B cell (primary cell): ENCODE data around the gene ORC5. TPM values are rescaled to one million over a fixed set of nuclear protein-coding genes. Genes with fewer than 3 reads are reported as not detected.

Experiments used
- ATAC-seq: fragments of 200-7000 bp; cut with Tn5 transposase; one replicate; pipeline ENCODE4 v1.10.0; 2021; ENCODE audit warnings: low read depth, mild to moderate bottlenecking, moderate number of reproducible peaks, moderate library complexity
- CTCF ChIA-PET: fragments of 350-600 bp; sonication (Branson Sonifier 250); formaldehyde crosslinking; loops from one replicate; lab custom pipeline; 2021; ENCODE audit warnings: antibody characterized with exemption, inconsistent platforms; lab: Charles Lee
- POLR2A ChIA-PET: fragments of 350-600 bp; sonication (Branson Sonifier 250); formaldehyde crosslinking; loops from one replicate; lab custom pipeline; 2021; ENCODE audit warnings: antibody characterized with exemption; lab: Charles Lee
- DNase-seq: peaks from one replicate; pipeline ENCODE4 v3.0.0; 2013
- H2AFZ ChIP-seq: 2 replicates; pipeline ENCODE4 v1.6.1; 2012; ENCODE audit warnings: mild to moderate bottlenecking, low read depth, low read length; ENCODE audit not compliant: insufficient read depth, poor library complexity, severe bottlenecking
- H3K27ac ChIP-seq, 2 donors: 1 replicate in 1 of 2; 2 replicates in 1 of 2; pipeline ENCODE4 v1.5.1; 2012 to 2013; ENCODE audit warnings: low read length in 2 of 2, mild to moderate bottlenecking in 2 of 2, moderate library complexity in 1 of 2
- H3K27me3 ChIP-seq, 4 experiments: fragments of 200-600 bp in 1 of 4; sonication (generic) in 1 of 4; replicated peaks in 1 of 4; 1 replicate in 2 of 4; 2 replicates in 2 of 4; pipeline versions ENCODE4 v1.6.1 to v1.7.0; 2013 to 2016; ENCODE audit warnings: low read length in 3 of 4, mild to moderate bottlenecking in 2 of 4, mixed read lengths in 1 of 4, moderate library complexity in 1 of 4; ENCODE audit not compliant: insufficient read depth in 4 of 4, control insufficient read depth in 3 of 4; ENCODE audit errors: control extremely low read depth in 1 of 4
- H3K36me3 ChIP-seq, 2 experiments: replicated peaks in 1 of 2; 1 replicate in 1 of 2; 2 replicates in 1 of 2; pipeline versions ENCODE4 v1.6.1 to v1.7.1; 2013; ENCODE audit warnings: low read length in 1 of 2; ENCODE audit not compliant: insufficient read depth in 2 of 2, control insufficient read depth in 1 of 2; ENCODE audit errors: control extremely low read depth in 1 of 2, extremely low read depth in 1 of 2
- H3K4me1 ChIP-seq, 2 donors: fragments of 200-600 bp in 1 of 2; sonication (generic) in 1 of 2; 1 replicate in 1 of 2; 2 replicates in 1 of 2; pipeline versions ENCODE4 v1.5.1 to v1.6.1; 2013 to 2017; ENCODE audit warnings: low read length in 2 of 2; ENCODE audit not compliant: control insufficient read depth in 2 of 2, insufficient read depth in 2 of 2
- H3K4me2 ChIP-seq: replicated peaks from 2 replicates; pipeline ENCODE3; 2012; ENCODE audit warnings: mild to moderate bottlenecking, low read depth, low read length; ENCODE audit not compliant: poor library complexity, severe bottlenecking
- H3K4me3 ChIP-seq, 5 experiments: fragments of 200-600 bp in 1 of 5; sonication (generic) in 1 of 5; 1 replicate in 3 of 5; 2 replicates in 2 of 5; pipeline versions ENCODE4 v1.5.1 to v1.7.0; 2011 to 2016; ENCODE audit warnings: low read length in 4 of 5, mild to moderate bottlenecking in 4 of 5, low read depth in 2 of 5, control low read depth in 1 of 5, moderate library complexity in 1 of 5; ENCODE audit not compliant: insufficient read depth in 1 of 5; ENCODE audit errors: control extremely low read depth in 1 of 5, extremely low read depth in 1 of 5
- H3K79me2 ChIP-seq: fragments of 200-600 bp; sonication (generic); one replicate; pipeline ENCODE4 v1.6.0; 2016; ENCODE audit warnings: low read length; ENCODE audit not compliant: control insufficient read depth, insufficient read depth
- H3K9ac ChIP-seq: fragments of 200-600 bp; sonication (generic); 2 replicates; pipeline ENCODE4 v1.6.1; 2017; ENCODE audit warnings: mild to moderate bottlenecking, low read length, moderate library complexity
- H3K9me3 ChIP-seq, 3 donors: one replicate each; pipeline versions ENCODE4 v1.6.1 to v1.7.1; 2013; ENCODE audit warnings: low read length in 2 of 3; ENCODE audit not compliant: control insufficient read depth in 2 of 3, insufficient read depth in 1 of 3; ENCODE audit errors: control extremely low read depth in 1 of 3
- H4K20me1 ChIP-seq: 2 replicates; pipeline ENCODE4 v1.6.0; 2012; ENCODE audit warnings: mild to moderate bottlenecking, low read length; ENCODE audit not compliant: insufficient read depth, control insufficient read depth, poor library complexity, severe bottlenecking
- H3K27ac Mint-ChIP-seq: one replicate; pipeline ENCODE4 v1.8.0; 2021; ENCODE audit warnings: mixed read lengths
- H3K27me3 Mint-ChIP-seq: one replicate; pipeline ENCODE4 v1.8.0; 2021; ENCODE audit warnings: mixed read lengths
- H3K4me1 Mint-ChIP-seq: one replicate; pipeline ENCODE4 v1.8.0; 2021; ENCODE audit warnings: mixed read lengths
- H3K4me3 Mint-ChIP-seq: one replicate; pipeline ENCODE4 v1.8.0; 2021; ENCODE audit warnings: mixed read lengths
- H3K9me3 Mint-ChIP-seq: one replicate; pipeline ENCODE4 v1.8.0; 2022; ENCODE audit warnings: mixed read lengths; ENCODE audit not compliant: insufficient read depth
- EZH2 ChIP-seq: IDR thresholded peaks from 2 replicates; pipeline ENCODE4 v1.6.1; 2012; ENCODE audit warnings: borderline replicate concordance, low read depth, mild to moderate bottlenecking, moderate library complexity, low read length; ENCODE audit not compliant: insufficient read depth, poor library complexity, severe bottlenecking
- WGBS: methylation state at CpG from one replicate; pipeline ENCODE4 v1.1.5; 2013; ENCODE audit warnings: missing lambda C conversion rate; ENCODE audit not compliant: insufficient coverage; 5-methylcytosine and 5-hydroxymethylcytosine counted together
- intact Hi-C: fragments of 100-400 bp; cut with micrococcal nuclease; formaldehyde crosslinking; loops from one replicate; pipeline ENCODE4 v1.10.0; 2022
- polyA plus RNA-seq: library from polyadenylated mRNA; depleted of rRNA; stranded (reverse); fragments of >200 nt; gene quantifications from 2 replicates; pipeline ENCODE4 v1.2.3, GENCODE V29; 2012
- total RNA-seq, 2 donors: library from RNA; stranded (reverse); fragments of 120-200 nt in 1 of 2; gene quantifications; 1 replicate in 1 of 2; 2 replicates in 1 of 2; pipeline versions ENCODE4 v1.2.3 to v1.2.4, GENCODE V29; 2013 to 2022
- TF ChIP-seq, protein P1 (sequence below): fragments of 200-600 bp; IDR thresholded peaks from one replicate; pipeline ENCODE4 v1.8.0; 2022; ENCODE audit warnings: antibody characterized with exemption, mild to moderate bottlenecking

Gene ORC5
- total and polyA plus RNA-seq, 2 donors (not counting 1 experiment from before 2014, with no cell fraction given) = 6.8 to 20.2 TPM

DNA sequence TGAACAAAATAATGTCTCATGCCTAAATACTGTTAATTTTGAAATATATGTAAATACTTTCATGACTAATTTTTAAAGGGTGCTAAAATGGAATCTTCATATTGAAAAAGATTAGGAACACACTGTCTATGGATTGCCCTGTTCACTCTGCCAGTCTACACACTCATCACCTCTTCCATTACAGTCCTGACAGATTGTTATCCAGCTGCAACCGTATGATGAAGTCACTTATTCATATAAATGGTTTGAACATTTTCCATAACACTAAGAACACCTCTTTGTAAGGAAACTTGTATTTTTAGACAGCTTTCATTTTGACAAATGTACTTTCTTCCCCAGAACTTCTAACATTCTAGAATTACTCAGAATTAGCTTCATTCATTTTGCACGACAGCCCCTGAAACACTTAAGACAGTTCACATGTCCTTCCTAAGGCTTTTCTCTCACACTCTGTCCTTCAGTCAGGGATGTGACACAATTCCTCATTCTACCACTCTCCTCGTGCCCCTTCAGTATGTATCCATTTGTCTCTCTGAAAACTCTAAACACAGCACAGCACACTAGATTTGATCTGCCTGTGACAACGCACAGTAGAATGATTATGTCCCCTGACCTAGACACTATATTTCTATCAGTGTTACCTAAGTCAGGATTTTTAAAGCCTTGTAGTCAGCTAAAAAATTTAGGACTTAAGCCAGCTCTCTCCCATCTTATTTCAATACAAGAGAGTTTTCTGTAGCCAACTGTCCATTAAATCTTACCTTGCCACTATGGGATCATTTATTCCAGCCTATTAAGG is 71.9 kb downstream of the ORC5 start:
- ChIA-PET CTCF (interaction anchor here (1.3 kb wide), 1 partner anchor 18 kb away, joined by 3 read pairs; no protein-coding TSS in a partner anchor), POLR2A (no interaction called here)
- Histone ChIP-seq H4K20me1 (no peaks in the 10 kb centered on the region), H3K9me3 (no peaks in the 10 kb centered on the region), H3K4me2 (no peak overlapping the region), H3K4me1 (no peaks in the 10 kb centered on the region), H3K4me3 (no peak overlapping the region), H3K9ac (no peak overlapping the region), H3K79me2 (no peaks in the 10 kb centered on the region), H3K27me3 (no peaks in the 10 kb centered on the region), H3K36me3 (peaks cover 17 to 49% of the 10 kb centered on the region in 2 experiments), H2AFZ (no peak overlapping the region), H3K27ac (no peak overlapping the region)
- no peaks in the 10 kb centered on the region for H3K4me1 Mint-ChIP-seq
- no peak overlapping the region for H3K27ac Mint-ChIP-seq
- ATAC-seq = no peak
- no peak for DNase-seq
- intact Hi-C loops = no loop called here
- H3K27me3 Mint-ChIP-seq = no peaks in the 10 kb centered on the region
- no peak overlapping the region for H3K4me3 Mint-ChIP-seq
- TF ChIP-seq, protein P1, sequence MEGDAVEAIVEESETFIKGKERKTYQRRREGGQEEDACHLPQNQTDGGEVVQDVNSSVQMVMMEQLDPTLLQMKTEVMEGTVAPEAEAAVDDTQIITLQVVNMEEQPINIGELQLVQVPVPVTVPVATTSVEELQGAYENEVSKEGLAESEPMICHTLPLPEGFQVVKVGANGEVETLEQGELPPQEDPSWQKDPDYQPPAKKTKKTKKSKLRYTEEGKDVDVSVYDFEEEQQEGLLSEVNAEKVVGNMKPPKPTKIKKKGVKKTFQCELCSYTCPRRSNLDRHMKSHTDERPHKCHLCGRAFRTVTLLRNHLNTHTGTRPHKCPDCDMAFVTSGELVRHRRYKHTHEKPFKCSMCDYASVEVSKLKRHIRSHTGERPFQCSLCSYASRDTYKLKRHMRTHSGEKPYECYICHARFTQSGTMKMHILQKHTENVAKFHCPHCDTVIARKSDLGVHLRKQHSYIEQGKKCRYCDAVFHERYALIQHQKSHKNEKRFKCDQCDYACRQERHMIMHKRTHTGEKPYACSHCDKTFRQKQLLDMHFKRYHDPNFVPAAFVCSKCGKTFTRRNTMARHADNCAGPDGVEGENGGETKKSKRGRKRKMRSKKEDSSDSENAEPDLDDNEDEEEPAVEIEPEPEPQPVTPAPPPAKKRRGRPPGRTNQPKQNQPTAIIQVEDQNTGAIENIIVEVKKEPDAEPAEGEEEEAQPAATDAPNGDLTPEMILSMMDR = no peak
- no peak for TF ChIP-seq EZH2
- 59% methylated on average over 3 of the region's 4 CpGs for WGBS
- H3K9me3 Mint-ChIP-seq = no peaks in the 10 kb centered on the region

- DNase-seq (no peak), ATAC-seq (no peak)
- ChIA-PET POLR2A (no interaction called here), CTCF (no interaction called here)
- Histone ChIP-seq H3K4me1 (no peaks in the 10 kb centered on the region), H3K9me3 (no peaks in the 10 kb centered on the region), H3K9ac (no peak overlapping the region), H3K4me3 (no peak overlapping the region), H2AFZ (no peak overlapping the region), H4K20me1 (no peaks in the 10 kb centered on the region), H3K27ac (no peak overlapping the region), H3K36me3 (peaks cover 20 to 61% of the 10 kb centered on the region in 2 experiments), H3K27me3 (no peaks in the 10 kb centered on the region), H3K4me2 (no peak overlapping the region), H3K79me2 (no peaks in the 10 kb centered on the region)
- intact Hi-C loops = no loop called here
- TF ChIP-seq EZH2 = no peak
- TF ChIP-seq, protein P1 = no peak
- H3K9me3 Mint-ChIP-seq = no peaks in the 10 kb centered on the region
- no peak overlapping the region for H3K4me3 Mint-ChIP-seq
- H3K4me1 Mint-ChIP-seq = no peaks in the 10 kb centered on the region
- no peak overlapping the region for H3K27ac Mint-ChIP-seq
- no peaks in the 10 kb centered on the region for H3K27me3 Mint-ChIP-seq
Measured at GRCh38 chr7:104133238-104133637, 74.6 kb downstream of the ORC5 start.
